Ishikawa (cell line): ENCODE results near the gene UGT1A9.

Experiments
- CEBPB ChIP-seq: IDR thresholded peaks from 2 replicates; pipeline ENCODE4 v1.6.1; 2012
- CREB1 ChIP-seq: IDR thresholded peaks from 2 replicates; pipeline ENCODE4 v1.6.1; 2012; ENCODE audit warnings: low read depth
- EGR1 ChIP-seq: IDR thresholded peaks from 2 replicates; pipeline ENCODE4 v1.6.1; 2012
- EP300 ChIP-seq: IDR thresholded peaks from 2 replicates; pipeline ENCODE4 v1.6.1; 2012; ENCODE audit warnings: borderline replicate concordance
- FOXM1 ChIP-seq: IDR thresholded peaks from 2 replicates; pipeline ENCODE4 v1.6.1; 2012; ENCODE audit warnings: low read depth, borderline replicate concordance
- NFIC ChIP-seq: IDR thresholded peaks from 2 replicates; pipeline ENCODE4 v1.6.1; 2012
- RAD21 ChIP-seq: IDR thresholded peaks from 2 replicates; pipeline ENCODE4 v1.6.1; 2012; ENCODE audit warnings: low read depth
- TAF1 ChIP-seq: IDR thresholded peaks from 2 replicates; pipeline ENCODE4 v1.6.1; 2012; ENCODE audit warnings: low read depth, mild to moderate bottlenecking
- TCF12 ChIP-seq: IDR thresholded peaks from 2 replicates; pipeline ENCODE4 v1.6.1; 2012; ENCODE audit warnings: low read depth
- TEAD4 ChIP-seq: IDR thresholded peaks from 2 replicates; pipeline ENCODE4 v1.6.1; 2012
- YY1 ChIP-seq: IDR thresholded peaks from 2 replicates; pipeline ENCODE4 v1.6.1; 2012; ENCODE audit warnings: low read depth
- ZBTB7A ChIP-seq: IDR thresholded peaks from 2 replicates; pipeline ENCODE4 v1.6.1; 2012; ENCODE audit warnings: low read depth
- TF ChIP-seq, protein P1 (sequence below): IDR thresholded peaks from 2 replicates; pipeline ENCODE4 v1.6.1; 2012
- TF ChIP-seq, protein P2 (sequence below): IDR thresholded peaks from 2 replicates; pipeline ENCODE4 v1.6.1; 2012; ENCODE audit warnings: low read depth, mild to moderate bottlenecking
- TF ChIP-seq, protein P3 (sequence below): IDR thresholded peaks from 2 replicates; pipeline ENCODE4 v1.6.1; 2012

Gene UGT1A9

DNA sequence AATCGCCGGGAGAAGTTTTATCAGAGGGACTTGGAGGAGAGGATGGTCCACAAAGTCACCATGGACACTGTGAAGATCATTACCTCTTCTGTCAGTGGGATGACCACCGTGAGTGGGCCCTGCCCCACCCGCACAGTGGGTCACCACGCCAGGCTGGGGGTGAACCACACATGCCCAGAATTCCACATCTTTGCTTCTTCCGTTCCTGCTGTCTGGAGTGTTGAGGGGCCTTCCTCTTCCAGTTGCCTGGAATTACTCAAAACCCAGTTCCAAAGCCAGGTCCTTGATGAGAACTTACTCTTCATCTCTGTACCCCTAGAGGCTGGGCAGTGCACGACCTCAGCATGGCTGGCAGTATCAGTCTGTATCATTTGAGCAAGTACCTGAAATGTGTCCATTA lies 128.5 kb downstream of the UGT1A9 start:
- no peak for TF ChIP-seq ZBTB7A
- TF ChIP-seq, protein P1, sequence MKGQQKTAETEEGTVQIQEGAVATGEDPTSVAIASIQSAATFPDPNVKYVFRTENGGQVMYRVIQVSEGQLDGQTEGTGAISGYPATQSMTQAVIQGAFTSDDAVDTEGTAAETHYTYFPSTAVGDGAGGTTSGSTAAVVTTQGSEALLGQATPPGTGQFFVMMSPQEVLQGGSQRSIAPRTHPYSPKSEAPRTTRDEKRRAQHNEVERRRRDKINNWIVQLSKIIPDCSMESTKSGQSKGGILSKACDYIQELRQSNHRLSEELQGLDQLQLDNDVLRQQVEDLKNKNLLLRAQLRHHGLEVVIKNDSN: no peak
- no peak for TF ChIP-seq CREB1
- no peak for TF ChIP-seq CEBPB
- no peak for TF ChIP-seq RAD21
- no peak for TF ChIP-seq TCF12
- no peak for TF ChIP-seq EP300
- TF ChIP-seq TEAD4: no peak
- TF ChIP-seq FOXM1: no peak

DNA sequence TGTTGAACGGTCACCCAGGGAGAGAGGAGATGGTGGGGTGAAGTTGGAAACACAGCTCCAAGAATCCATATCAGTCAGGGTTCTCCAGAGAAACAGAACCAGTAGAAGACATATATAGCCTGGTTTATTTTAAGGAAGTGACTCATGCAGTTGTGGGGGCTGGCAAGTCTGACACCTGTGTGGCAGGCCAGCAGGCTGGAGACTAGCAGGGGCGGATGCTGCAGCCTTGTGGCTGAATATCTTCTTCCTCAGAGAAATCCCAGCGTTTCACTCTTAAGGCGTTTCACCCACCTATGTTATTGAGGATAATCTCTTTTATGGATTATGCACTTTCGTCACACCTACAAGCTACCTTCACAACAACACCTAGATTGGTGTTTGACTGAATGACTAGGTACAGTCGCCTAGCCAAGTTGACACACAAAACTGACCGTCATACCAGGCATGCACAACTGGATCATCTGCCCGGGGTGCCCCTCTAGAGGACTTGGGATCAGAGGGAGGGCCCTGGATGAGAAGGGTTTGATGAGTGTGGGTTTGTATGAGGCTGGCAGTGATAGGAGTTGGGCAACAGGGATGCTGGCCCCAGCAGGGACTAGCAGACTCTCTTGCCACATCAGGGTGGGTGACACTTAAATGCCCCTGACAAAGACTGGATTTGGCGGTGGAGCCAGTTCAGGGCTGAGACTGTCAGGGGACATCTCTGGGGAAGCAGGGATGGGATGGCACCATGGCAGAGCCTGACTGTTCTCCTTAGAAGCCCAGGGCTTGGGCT lies 129.8 kb downstream of the UGT1A9 start:
- TF ChIP-seq CEBPB: no peak
- no peak for TF ChIP-seq RAD21
- TF ChIP-seq, protein P2, sequence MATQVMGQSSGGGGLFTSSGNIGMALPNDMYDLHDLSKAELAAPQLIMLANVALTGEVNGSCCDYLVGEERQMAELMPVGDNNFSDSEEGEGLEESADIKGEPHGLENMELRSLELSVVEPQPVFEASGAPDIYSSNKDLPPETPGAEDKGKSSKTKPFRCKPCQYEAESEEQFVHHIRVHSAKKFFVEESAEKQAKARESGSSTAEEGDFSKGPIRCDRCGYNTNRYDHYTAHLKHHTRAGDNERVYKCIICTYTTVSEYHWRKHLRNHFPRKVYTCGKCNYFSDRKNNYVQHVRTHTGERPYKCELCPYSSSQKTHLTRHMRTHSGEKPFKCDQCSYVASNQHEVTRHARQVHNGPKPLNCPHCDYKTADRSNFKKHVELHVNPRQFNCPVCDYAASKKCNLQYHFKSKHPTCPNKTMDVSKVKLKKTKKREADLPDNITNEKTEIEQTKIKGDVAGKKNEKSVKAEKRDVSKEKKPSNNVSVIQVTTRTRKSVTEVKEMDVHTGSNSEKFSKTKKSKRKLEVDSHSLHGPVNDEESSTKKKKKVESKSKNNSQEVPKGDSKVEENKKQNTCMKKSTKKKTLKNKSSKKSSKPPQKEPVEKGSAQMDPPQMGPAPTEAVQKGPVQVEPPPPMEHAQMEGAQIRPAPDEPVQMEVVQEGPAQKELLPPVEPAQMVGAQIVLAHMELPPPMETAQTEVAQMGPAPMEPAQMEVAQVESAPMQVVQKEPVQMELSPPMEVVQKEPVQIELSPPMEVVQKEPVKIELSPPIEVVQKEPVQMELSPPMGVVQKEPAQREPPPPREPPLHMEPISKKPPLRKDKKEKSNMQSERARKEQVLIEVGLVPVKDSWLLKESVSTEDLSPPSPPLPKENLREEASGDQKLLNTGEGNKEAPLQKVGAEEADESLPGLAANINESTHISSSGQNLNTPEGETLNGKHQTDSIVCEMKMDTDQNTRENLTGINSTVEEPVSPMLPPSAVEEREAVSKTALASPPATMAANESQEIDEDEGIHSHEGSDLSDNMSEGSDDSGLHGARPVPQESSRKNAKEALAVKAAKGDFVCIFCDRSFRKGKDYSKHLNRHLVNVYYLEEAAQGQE: no peak
- no peak for TF ChIP-seq NFIC
- no peak for TF ChIP-seq CREB1
- TF ChIP-seq ZBTB7A: no peak
- TF ChIP-seq, protein P3, sequence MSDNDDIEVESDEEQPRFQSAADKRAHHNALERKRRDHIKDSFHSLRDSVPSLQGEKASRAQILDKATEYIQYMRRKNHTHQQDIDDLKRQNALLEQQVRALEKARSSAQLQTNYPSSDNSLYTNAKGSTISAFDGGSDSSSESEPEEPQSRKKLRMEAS: no peak
- no peak for TF ChIP-seq TEAD4
- no peak for TF ChIP-seq TAF1
- no peak for TF ChIP-seq FOXM1
- TF ChIP-seq EP300: no peak
- no peak for TF ChIP-seq YY1
- no peak for TF ChIP-seq EGR1
- TF ChIP-seq TCF12: no peak
- TF ChIP-seq, protein P1: no peak

DNA sequence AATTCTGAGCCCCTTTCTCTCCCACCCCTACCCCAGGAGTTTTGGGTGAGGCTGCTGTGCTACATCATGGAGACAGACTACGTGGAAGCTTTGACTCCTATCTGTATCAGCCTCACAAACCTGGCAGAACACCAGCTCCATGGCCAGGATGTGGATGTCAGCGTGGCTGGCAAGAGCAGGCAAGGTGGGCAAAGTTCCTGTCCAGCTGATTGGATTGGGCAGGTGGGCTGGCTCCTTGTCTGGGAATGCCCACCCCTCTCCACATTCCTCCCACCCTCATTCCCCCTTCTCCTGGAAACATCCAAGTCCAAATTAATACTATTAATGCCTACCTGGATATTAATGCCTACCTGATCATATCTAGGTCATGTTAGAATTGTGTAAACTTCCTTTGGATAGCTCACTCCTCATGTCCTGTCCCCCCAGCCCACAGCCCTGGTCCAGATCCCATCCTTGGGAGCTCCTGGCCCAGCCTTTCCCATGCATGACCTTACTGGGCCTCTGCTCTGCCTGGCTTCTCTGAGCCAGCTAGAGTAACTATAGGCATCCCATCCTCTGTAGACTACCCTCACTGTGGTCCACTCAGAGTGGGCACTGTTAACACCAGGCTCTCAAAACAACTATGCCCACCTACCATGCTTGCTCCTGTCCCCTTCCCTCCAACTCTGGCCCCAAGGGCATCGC lies 130.6 kb downstream of the UGT1A9 start:
- TF ChIP-seq EGR1 (no peak), TCF12 (no peak), RAD21 (no peak), EP300 (no peak), ZBTB7A (no peak), CEBPB (no peak)
- TF ChIP-seq, protein P1: no peak
- TF ChIP-seq, protein P2: no peak

DNA sequence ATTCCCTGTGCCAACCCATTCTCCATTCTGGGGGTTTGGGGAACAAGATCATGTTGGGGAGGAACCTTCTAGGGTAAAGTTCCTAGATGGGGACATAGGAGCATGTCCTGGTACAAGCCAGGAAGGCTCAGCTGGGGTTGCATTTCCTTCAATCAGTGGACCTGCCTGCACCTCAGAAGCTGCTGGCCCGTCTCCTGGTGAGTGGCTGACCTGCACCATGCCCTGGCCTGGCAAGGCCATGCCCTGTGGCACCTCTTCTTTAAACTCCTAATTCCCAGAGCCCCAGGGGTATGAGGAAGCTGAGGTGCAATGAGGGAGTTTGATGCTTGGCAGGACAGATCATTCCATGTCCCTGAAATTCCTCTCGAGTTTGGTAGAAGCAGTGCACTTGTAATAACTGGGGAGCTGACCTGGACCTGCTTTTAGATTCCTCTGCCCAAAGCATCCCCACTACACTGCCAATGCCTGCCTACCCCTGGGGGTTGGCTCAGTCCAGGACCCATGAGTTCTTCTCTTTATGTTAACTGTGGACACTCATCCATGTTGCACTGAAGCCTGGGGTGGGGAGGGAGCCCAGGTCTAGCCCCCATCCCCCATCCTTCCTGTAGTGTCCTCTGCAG lies 131.7 kb downstream of the UGT1A9 start:
- no peak for TF ChIP-seq FOXM1
- no peak for TF ChIP-seq YY1
- no peak for TF ChIP-seq TCF12
- TF ChIP-seq, protein P3: no peak
- no peak for TF ChIP-seq TAF1
- TF ChIP-seq EP300: no peak
- TF ChIP-seq NFIC: no peak
- no peak for TF ChIP-seq RAD21
- no peak for TF ChIP-seq EGR1
- no peak for TF ChIP-seq TEAD4
- no peak for TF ChIP-seq CEBPB
- TF ChIP-seq, protein P2: no peak
- no peak for TF ChIP-seq CREB1
